Hindlimb muscle (tissue), 1 donor: ENCODE data around the gene ENOX1. TPM values are rescaled to one million over a fixed set of nuclear protein-coding genes. Genes with fewer than 3 reads are reported as not detected.
A peak's percentile ranks its signal among the peaks of the same experiment; 100 is the strongest.

Experiments used
- DNase-seq: peaks from one replicate; pipeline ENCODE4 v3.0.0-alpha.2; 2013
- polyA plus RNA-seq: library from polyadenylated mRNA; unstranded; fragments of 120-200 nt; gene quantifications from one replicate; pipeline ENCODE4 v1.2.1, GENCODE V29; 2013; ENCODE audit not compliant: insufficient read length

ENOX1 gene
- polyA plus RNA-seq, 1 donor, result 8.4 TPM

DNA sequence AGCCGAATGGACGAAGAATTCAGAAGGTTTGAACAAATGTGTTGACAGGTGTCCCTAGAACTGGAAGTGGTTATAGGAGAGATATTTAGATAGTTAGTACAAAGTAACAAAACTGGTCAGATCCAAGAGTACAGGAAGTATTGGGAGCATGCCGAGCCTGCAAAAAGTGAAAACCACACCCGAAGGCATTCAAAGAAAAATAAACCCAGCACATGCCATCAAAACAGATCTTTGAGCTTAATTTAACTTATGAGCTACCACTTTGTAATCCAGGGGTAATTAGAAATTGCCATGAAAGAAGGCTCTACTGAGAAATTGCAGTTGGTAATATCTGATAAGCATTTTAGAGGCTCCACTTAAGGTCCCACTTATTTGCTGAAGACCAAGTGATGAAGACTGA lies 549.2 kb downstream of the ENOX1 start:
- no peak for DNase-seq

GRCh38 chr13:43235028-43235427 lies 551.7 kb downstream of the ENOX1 start:
- DNase-seq, result no peak

DNA sequence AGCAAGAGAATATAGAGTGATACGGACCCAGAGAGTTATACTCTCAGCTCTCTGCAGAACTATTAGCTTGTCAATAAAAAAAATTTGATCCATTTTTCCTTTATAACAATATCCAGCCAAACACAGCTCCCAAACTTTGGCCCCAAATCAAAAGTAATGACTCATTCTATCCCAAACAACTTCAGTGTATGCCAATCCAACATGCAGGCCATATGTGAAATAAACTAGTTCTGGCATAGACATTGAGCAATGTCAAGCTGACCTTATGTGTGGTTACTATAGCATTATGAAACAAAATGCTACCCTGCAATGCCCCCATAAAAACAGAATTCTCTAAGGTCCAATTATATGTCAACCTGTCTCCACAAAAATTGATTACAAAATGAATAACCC lies 553.9 kb downstream of the ENOX1 start:
- no peak for DNase-seq

DNA sequence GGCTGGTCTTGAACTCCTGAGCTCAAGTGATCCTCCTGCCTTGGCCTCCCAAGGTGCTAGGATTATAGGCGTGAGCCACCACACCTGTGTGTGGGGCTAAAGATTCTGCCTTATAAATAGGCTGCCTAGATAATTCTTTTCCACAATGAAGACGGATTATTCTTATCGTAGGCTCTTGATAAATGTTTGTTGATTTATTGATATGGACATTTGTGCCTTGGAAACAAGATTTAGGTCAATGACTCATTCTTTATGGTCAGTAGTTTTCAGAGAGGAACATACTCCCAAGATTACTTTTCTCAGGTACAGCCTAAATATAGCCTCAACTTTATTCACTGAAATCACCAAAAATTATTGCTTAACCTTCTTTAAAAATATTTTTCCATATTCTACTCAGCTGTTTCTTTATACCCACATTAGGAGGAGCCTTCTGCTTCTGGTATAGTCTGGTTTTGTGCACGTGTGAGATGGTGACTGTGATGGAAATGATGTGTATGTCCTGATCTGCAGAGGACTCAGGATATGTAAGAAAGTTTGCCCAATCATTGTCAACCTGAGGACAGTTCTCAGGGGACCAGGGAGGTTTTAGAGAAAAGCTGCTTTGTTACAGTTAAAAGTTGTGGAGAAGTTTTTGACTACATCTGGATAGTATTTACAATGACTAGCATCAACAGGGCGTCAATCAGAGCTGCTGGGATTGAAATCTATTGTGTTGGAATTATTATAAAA lies 554.5 kb downstream of the ENOX1 start:
- DNase-seq, result no peak

GRCh38 chr13:43230989-43231388 lies 555.8 kb downstream of the ENOX1 start:
- no peak for DNase-seq

- no peak for DNase-seq
These were observed 557.3 kb downstream of the ENOX1 start for GRCh38 chr13:43229506-43229905.

DNA sequence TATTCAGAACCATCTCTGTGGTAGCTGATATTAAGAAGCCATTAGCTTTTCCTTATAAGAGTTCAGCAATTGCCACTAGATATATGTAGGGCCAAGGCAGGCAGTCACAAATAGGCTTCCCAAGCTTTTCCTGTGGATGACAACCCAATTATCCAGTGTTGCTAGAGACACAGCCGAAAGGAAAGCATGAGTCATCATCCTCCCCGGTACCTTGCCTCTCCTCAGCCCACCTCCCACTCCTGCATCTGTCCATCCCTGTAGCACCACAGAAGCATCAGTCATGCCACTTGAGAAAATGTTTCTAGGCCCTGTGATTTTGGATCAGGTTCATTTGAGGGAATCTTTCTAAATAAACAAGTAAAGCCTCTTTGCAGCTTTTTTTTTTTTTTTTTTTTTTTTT lies 559.1 kb downstream of the ENOX1 start:
- no peak for DNase-seq

DNA sequence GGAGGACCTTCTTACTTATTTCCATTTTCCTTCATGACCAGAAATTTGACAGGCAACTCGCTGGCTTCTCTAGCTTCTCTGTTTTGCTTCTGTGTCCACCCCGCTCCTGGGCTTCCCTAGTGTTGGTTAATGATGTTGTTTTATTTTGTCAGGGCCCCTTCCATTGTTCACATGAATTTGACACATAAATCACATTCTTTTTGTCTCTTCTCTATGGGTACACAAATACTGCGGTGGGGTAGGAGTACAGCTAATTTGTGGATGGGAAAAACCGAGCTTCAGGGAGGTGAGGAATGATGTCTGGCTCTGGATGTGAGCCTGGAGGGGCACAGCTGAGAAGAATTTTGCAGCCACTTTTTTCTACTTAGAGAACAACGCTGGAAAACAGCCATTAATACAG lies 563.6 kb downstream of the ENOX1 start:
- DNase-seq, result no peak

DNA sequence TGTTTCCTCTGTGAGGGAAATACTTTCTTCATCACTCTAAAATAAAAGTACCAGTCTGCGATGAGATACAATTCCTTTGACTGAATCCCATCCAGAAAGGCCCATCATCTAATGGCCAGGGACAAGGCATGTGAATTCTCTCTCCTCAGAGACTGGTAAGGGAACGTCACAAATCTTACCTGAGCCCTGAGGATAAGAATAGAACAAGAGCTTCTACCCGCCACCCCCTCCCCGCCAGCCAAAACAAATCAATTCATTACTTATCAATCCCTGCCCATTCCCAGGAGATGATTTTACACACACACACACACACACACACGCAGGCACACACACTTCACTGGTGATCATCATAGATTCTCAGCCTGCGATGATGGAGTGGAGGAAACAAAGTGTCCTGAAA lies 564.7 kb downstream of the ENOX1 start:
- DNase-seq, result no peak

DNA sequence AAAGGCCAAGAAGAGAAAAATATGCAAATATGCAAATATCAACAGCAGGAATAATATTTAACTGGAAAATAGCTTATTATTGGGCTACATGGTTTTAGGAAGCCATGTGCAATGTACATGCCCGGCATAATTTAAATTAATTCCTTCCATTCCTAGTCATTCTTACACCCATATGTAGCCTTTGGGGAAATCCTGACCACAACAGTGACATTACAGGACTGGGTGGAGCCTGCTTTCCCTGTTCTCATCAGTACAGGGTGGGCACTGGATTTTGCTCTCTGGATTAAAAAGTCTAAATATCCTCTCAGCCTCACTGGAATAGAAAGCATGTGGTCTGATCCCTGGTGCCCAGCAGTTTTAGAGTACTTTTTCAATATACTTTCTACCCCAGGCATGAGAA lies 565.2 kb downstream of the ENOX1 start:
- DNase-seq, result no peak

- no peak for DNase-seq
These were observed 565.7 kb downstream of the ENOX1 start for GRCh38 chr13:43220873-43221595.

DNA sequence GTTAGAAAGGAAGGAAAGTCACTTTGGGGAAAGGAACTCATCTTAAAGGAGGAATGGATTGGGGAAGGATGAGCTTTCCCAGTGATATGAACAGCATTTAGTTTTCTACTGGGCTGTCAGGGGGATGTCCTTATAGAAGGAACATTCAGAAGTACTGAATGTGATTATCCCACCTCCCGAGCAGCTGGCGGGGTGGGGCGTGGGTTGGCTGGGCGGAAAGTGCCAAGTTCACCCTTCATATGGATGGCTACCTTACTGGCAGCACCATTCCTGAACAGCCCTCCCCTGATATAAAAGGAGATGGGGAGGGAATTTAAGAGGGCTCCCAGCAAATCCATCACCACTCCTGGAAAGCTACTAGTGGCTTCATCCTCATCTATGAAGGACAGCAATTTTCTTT lies 572.6 kb downstream of the ENOX1 start:
- no peak for DNase-seq

DNA sequence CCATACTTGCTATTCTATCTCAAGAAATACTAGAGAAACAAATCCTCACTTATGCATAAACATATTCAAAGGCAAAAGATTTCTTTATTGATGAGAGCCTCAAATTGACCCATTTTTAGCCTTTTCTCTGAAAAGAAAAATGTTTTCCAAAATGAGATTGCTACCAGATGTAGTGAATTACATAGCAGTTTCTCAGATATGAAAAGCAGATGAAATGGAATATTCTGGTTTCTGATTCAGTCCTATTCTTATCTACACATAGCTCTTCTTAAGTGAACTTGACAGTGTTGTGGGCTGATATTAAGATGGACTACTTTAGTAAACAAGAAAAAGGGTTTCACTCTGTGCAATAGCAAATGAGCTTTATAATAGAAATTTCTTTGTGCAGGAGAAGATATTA lies 579.9 kb downstream of the ENOX1 start:
- DNase-seq, result no peak

- DNase-seq, result no peak
These were observed 581.4 kb downstream of the ENOX1 start for GRCh38 chr13:43205416-43205815.

- no peak for DNase-seq
These were observed 582.2 kb downstream of the ENOX1 start for GRCh38 chr13:43204591-43204990.

- no peak for DNase-seq
These were observed 583.0 kb downstream of the ENOX1 start for GRCh38 chr13:43203781-43204180.

- no peak for DNase-seq
These were observed 586.0 kb downstream of the ENOX1 start for GRCh38 chr13:43200736-43201135.

DNA sequence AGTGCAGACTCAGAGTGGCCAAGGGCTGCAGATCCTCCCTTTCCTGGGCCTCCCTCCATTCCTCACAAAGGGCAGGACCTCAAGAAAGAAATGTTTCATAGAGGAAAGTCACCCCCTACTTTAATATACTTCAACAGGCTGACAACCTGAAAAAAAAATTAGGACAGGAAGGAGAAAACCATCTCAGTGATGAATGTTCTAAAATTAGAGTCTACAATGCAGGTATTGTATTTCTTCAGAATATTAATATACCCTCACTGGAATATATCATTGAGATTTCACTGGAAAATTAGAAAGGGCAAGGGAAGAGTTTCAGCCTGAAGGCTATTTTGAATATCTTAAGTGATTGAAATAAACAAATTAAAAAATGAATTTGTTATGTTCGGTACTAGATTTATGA lies 586.5 kb downstream of the ENOX1 start:
- no peak for DNase-seq

GRCh38 chr13:43196750-43197370 lies 589.9 kb downstream of the ENOX1 start:
- DNase-seq, result no peak

DNA sequence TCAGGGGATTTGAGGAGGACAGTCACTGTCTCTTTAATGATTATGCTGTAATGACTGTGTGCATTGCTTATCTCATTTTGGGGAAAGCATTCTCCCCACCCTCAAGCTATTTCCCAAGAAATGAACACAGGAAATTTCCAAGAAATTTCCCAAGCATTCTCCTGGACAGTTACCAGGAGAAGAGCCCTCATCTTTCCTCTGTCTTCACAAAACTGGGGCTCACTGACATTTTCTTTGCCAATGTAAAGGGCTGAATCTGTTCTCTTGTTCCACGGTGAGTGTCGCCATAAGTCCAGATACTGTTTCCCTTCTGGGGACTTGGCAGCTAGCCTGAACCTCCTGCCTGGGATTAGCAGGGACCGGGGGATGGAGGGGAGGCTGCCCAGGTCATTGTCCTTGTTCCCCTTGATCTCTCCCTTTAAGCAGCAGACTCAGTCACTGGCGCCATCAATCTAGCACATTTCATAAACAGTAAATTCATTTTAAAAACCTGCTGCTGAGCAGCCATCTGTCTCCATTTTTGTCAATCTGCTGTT lies 590.6 kb downstream of the ENOX1 start:
- DNase-seq, result peak; percentile 66

- no peak for DNase-seq
These were observed 591.2 kb downstream of the ENOX1 start for GRCh38 chr13:43195551-43195950.

DNA sequence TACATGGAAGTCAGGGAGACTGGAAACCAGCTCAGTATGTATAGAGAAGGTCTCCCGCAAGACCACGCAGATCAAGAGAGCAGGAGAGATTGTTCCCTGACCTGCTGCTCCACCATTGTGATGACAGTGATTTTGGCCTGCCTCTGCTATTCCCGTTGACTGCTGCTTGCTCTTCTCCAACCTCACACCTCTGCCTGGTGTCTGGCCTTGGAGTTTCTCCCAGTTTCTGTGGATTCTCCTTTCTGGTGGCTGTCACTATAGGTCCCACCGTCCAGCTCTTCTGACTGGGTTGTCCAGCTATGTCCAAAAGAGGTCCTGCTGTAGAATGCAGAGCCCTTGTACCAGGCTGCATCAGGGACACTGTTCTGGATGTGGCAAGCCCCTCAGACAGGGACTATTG lies 591.7 kb downstream of the ENOX1 start:
- DNase-seq, result no peak

- no peak for DNase-seq
These were observed 592.9 kb downstream of the ENOX1 start for GRCh38 chr13:43193789-43194420.
